ENCODE results near the gene PTPN14. TPM values are rescaled to one million over a fixed set of nuclear protein-coding genes. Genes with fewer than 3 reads are reported as not detected.

Gene PTPN14
- total and polyA plus RNA-seq, 2 of the 8 experiments (the other 6 are each of a cell fraction or from before 2014, with no cell fraction given) = 14.4 to 93.6 TPM

- Histone ChIP-seq H3K9me3 (ENCODE audit: insufficient read depth in 2 of 2, low read depth in 1 of 2, low read length in 1 of 2) (no peaks in the 10 kb centered on the region), H2BK120ac (replicated peaks; ENCODE audit: low read depth, low read length) (no peak overlapping the region), H3K4me1 (replicated peaks in 1 of 4; ENCODE audit: control insufficient read depth in 3 of 4, insufficient read depth in 4 of 4, low read length in 3 of 4) (peaks cover 1 to 26% (median 12%) of the 10 kb centered on the region in 4 experiments; a peak in 6 of 7 replicates), H2AK5ac (ENCODE audit: low read depth, low read length) (no peak overlapping the region), H3K23me2 (ENCODE audit: low read depth, low read length) (no peaks in the 10 kb centered on the region), H3K56ac (replicated peaks; ENCODE audit: insufficient read length, low read depth, low read length) (no peak overlapping the region), H4K20me1 (replicated peaks in 1 of 2; ENCODE audit: control insufficient read depth in 1 of 2, insufficient read depth in 2 of 2, low read length in 2 of 2) (no peaks in the 10 kb centered on the region), H3K14ac (ENCODE audit: insufficient read length) (no peak overlapping the region), H3K9ac (replicated peaks in 1 of 4; ENCODE audit: extremely low read depth in 1 of 4, low read depth in 3 of 4, low read length in 3 of 4) (peak overlapping the region in 1 of 4 experiments; percentile 8; a peak in 1 of 7 replicates), H4K5ac (ENCODE audit: insufficient read length, low read depth, low read length) (no peak overlapping the region), H3K36me3 (ENCODE audit: control insufficient read depth in 2 of 4, insufficient read depth in 4 of 4, low read length in 3 of 4) (peaks cover 0 to 2% (median 0%) of the 10 kb centered on the region in 4 experiments; a peak in 2 of 8 replicates), H3K18ac (ENCODE audit: extremely low read depth, low read length) (0 out of 2 replicates have a peak overlapping the region, but pooled peaks have one; percentile 20), H3K4ac (replicated peaks; ENCODE audit: insufficient read length, low read depth, low read length) (peak overlapping the region; percentile 2), H3K79me2 (ENCODE audit: control insufficient read depth in 1 of 2, insufficient read depth in 2 of 2, low read length in 2 of 2) (peaks cover 0 to 45% of the 10 kb centered on the region in 2 experiments; a peak in 2 of 4 replicates), H3K4me3 (ENCODE audit: extremely low read depth in 1 of 4, insufficient read depth in 2 of 4, low read depth in 3 of 4, low read length in 4 of 4) (no peak overlapping the region; a peak in 1 of 8 replicates), H3K27ac (ENCODE audit: low read depth, low read length) (no peak overlapping the region), H2AFZ (ENCODE audit: low read length) (no peak overlapping the region), H2BK20ac (ENCODE audit: low read length) (peak overlapping the region; percentile 56; the same call in 1 of the 2 replicates), H2BK5ac (ENCODE audit: low read depth, low read length) (peak overlapping the region; percentile 41; the same call in 1 of the 2 replicates), H3K4me2 (ENCODE audit: insufficient read depth in 1 of 2, low read depth in 2 of 2, low read length in 2 of 2) (peak overlapping the region in 1 of 2 experiments; percentile 9; a peak in 1 of 4 replicates), H3K79me1 (ENCODE audit: low read depth, low read length) (no peaks in the 10 kb centered on the region; the same call in 1 of the 2 replicates), H4K8ac (ENCODE audit: extremely low read depth, insufficient read depth, low read length) (no peak overlapping the region), H2BK12ac (ENCODE audit: low read depth, low read length) (0 out of 2 replicates have a peak overlapping the region, but pooled peaks have one; percentile 7), H3K23ac (ENCODE audit: insufficient read length) (no peak overlapping the region), H4K91ac (replicated peaks; ENCODE audit: insufficient read length, low read length) (peak overlapping the region; percentile 26), H2BK15ac (ENCODE audit: low read length) (no peak overlapping the region), H3K27me3 (replicated peaks in 1 of 4; ENCODE audit: control insufficient read depth in 3 of 4, extremely low read depth in 1 of 4, insufficient read depth in 3 of 4, low read length in 3 of 4) (no peaks in the 10 kb centered on the region)
- POLR2A ChIA-PET (ENCODE audit: partially characterized antibody) = interaction anchor here (0.7 to 3.1 kb wide), 5 partner anchors 11 to 129 kb away, joined by 3 to 17 read pairs (median 4); partner anchors contain the start of gene PTPN14
- DNase-seq (ENCODE audit: low read depth in 1 of 2, low spot score in 2 of 2) (no peak), FAIRE-seq (no peak)
- CTCF ChIA-PET (ENCODE audit: partially characterized antibody) = interaction anchor here (0.7 to 7.0 kb wide), 28 partner anchors 10 to 133 kb away, joined by 3 to 38 read pairs (median 4); no protein-coding TSS in a partner anchor
- 80% methylated on average over 10 of the region's 10 CpGs; no CpG with 5 or more reads in 1 of the 2 experiments for WGBS, 2 experiments (ENCODE audit: extremely low coverage in 1 of 2, insufficient coverage in 1 of 2, insufficient read length in 1 of 2, insufficient replicate concordance in 2 of 2, low coverage in 1 of 2, low lambda C conversion rate in 2 of 2, missing lambda C conversion rate in 1 of 2)
- TF ChIP-seq, protein P1, sequence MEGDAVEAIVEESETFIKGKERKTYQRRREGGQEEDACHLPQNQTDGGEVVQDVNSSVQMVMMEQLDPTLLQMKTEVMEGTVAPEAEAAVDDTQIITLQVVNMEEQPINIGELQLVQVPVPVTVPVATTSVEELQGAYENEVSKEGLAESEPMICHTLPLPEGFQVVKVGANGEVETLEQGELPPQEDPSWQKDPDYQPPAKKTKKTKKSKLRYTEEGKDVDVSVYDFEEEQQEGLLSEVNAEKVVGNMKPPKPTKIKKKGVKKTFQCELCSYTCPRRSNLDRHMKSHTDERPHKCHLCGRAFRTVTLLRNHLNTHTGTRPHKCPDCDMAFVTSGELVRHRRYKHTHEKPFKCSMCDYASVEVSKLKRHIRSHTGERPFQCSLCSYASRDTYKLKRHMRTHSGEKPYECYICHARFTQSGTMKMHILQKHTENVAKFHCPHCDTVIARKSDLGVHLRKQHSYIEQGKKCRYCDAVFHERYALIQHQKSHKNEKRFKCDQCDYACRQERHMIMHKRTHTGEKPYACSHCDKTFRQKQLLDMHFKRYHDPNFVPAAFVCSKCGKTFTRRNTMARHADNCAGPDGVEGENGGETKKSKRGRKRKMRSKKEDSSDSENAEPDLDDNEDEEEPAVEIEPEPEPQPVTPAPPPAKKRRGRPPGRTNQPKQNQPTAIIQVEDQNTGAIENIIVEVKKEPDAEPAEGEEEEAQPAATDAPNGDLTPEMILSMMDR (IDR thresholded peaks at IDR 0.05; ENCODE audit: control extremely low read depth in 1 of 3, insufficient read depth in 1 of 3, low read depth in 1 of 3, low read length in 3 of 3) = peak; percentile 26 to 59 (median 43); a peak in 3 of 4 replicates
- peak; percentile 42 to 53 for TF ChIP-seq RAD21 (IDR thresholded peaks at IDR 0.05 in 1 of 2, conservative IDR thresholded peaks at IDR 0.05 in 1 of 2; ENCODE audit: low read depth in 2 of 2, low read length in 2 of 2)
- TF ChIP-seq SP2 (IDR thresholded peaks at IDR 0.05; ENCODE audit: low read length) = no peak
These were observed 99.1 kb downstream of the PTPN14 start for GRCh38 chr1:214452152-214452784.
